GM23248 (cell line): ENCODE measurements around the gene MSI1.

ENCODE experiments used
- EZH2 ChIP-seq: fragments of 200-600 bp; sonication (generic); IDR thresholded peaks from 2 replicates; pipeline ENCODE4 v1.6.1; 2018; ENCODE audit warnings: antibody characterized with exemption, mild to moderate bottlenecking; ENCODE audit not compliant: insufficient read depth, poor library complexity, severe bottlenecking
- EZH2phosphoT487 ChIP-seq: fragments of 200-600 bp; sonication (generic); IDR thresholded peaks from 2 replicates; pipeline ENCODE4 v1.6.1; 2018; ENCODE audit warnings: antibody characterized with exemption, moderate library complexity, mild to moderate bottlenecking, low read depth; ENCODE audit not compliant: insufficient read depth

- TF ChIP-seq EZH2 (no peak), EZH2phosphoT487 (no peak)
Observed at GRCh38 chr12:120328228-120328627, 40.7 kb downstream of the MSI1 start.
